Testis (tissue), 2 donors: ENCODE results near the gene PIEZO2.
"Not testable (repeated sequence)": the region's sequence is repeated elsewhere in the genome, so short reads cannot be mapped to it uniquely, and the experiment has no call there.

Source experiments
- CTCF ChIP-seq, 3 experiments: fragments of 450-650 bp in 2 of 3; fragments of 200-600 bp in 1 of 3; sonication (generic) in 1 of 3; IDR thresholded peaks; one replicate each; pipeline ENCODE4 v1.5.1; 2016 to 2019; ENCODE audit warnings: antibody characterized with exemption in 3 of 3, mild to moderate bottlenecking in 2 of 3, moderate library complexity in 1 of 3
- POLR2A ChIP-seq: fragments of 450-650 bp; IDR thresholded peaks from one replicate; pipeline ENCODE4 v1.6.1; 2017; ENCODE audit warnings: antibody characterized with exemption, mild to moderate bottlenecking, moderate library complexity

DNA sequence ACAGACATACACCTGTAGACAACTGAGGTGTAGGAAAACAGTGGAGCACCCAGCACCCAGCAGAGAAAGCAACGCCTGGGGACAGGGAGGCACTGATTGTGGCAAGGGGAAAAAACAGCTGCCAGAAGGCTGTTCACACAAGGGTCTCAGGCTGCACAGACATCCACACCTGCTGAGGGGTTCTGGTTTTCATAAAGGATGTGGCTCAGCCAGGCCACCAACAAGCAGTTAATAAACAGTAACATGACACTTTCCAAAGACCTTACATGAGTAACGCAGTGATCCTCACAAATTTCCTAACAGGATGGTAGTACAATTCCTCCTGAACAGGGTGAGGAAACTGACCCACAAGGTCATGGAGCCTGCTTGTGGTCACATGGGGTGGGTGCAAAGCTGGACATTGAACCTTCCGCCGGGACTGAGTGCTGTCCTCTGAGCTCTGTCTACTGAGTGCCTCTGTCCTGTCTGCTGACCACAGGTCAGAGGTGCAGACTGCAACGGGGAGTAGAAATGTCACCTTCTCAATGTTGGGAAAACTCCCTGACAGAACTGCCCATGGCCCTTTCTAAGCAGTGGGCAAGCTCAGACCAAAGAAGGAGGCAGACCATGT is 506.3 kb downstream of the PIEZO2 start:
- not testable (repeated sequence) for TF ChIP-seq CTCF (IDR thresholded peaks at IDR 0.05); POLR2A
